ENCODE measurements around the gene ATP2B2.

DNA sequence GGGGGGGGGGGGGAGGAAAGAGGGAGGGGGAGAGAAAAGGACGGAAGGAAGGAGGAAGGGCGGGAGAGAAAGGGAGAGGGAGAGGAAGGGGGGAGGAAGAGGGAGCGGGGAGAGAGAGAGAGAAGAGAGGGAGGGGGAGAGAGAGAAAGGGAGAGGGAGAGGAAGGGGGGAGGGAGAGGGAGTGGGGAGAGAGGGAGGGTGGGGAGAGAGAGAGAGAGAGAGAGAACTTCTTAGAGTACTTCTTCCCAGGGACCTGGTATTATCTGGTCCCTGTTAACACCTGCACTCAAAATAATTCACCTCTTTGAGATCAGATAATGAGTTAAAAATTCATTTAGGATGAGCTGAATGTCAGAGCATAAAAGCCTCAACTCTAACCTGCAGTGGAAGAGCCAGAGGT lies 185.6 kb downstream of the ATP2B2 start:
- TF ChIP-seq POLR2A (IDR thresholded peaks at IDR 0.05) = no peak
- TF ChIP-seq, protein P1, sequence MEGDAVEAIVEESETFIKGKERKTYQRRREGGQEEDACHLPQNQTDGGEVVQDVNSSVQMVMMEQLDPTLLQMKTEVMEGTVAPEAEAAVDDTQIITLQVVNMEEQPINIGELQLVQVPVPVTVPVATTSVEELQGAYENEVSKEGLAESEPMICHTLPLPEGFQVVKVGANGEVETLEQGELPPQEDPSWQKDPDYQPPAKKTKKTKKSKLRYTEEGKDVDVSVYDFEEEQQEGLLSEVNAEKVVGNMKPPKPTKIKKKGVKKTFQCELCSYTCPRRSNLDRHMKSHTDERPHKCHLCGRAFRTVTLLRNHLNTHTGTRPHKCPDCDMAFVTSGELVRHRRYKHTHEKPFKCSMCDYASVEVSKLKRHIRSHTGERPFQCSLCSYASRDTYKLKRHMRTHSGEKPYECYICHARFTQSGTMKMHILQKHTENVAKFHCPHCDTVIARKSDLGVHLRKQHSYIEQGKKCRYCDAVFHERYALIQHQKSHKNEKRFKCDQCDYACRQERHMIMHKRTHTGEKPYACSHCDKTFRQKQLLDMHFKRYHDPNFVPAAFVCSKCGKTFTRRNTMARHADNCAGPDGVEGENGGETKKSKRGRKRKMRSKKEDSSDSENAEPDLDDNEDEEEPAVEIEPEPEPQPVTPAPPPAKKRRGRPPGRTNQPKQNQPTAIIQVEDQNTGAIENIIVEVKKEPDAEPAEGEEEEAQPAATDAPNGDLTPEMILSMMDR (IDR thresholded peaks at IDR 0.05) = no peak

Data from thyroid gland (tissue), 4 donors.